ENCODE measurements around the gene ATE1.
"Not testable (repeated sequence)": the region's sequence is repeated elsewhere in the genome, so short reads cannot be mapped to it uniquely, and the experiment has no call there.

Gene ATE1

GRCh38 chr10:121788717-121789116 lies 139.1 kb downstream of the ATE1 start:
- no peak for DNase-seq (ENCODE audit: low read depth)

- no peak for DNase-seq (ENCODE audit: low read depth)
These were observed 139.7 kb downstream of the ATE1 start for GRCh38 chr10:121788115-121788514.

GRCh38 chr10:121787169-121787568 lies 140.7 kb downstream of the ATE1 start:
- DNase-seq (ENCODE audit: low read depth): no peak

- DNase-seq (ENCODE audit: low read depth): no peak
These were observed 144.0 kb downstream of the ATE1 start for GRCh38 chr10:121783782-121784372.

DNA sequence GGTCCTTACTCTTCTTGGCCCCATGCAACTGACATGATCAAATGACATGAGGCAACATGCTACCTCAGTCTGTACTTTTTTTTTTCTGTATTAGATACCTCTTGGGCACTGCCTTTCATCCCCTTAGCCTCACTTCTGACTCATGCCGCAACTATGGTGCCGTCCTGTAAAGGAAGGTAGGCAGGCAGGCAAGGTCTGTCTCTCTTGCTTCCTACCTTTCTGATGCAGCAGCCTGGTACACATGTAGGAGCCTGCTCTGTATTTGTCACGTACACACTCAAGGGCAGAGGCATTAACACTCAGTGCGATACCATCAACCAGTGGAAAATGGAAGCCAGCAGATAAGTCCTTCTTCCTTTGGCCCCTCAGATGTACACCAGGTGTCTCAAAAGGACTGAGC lies 146.7 kb downstream of the ATE1 start:
- no peak for DNase-seq (ENCODE audit: low read depth)

DNA sequence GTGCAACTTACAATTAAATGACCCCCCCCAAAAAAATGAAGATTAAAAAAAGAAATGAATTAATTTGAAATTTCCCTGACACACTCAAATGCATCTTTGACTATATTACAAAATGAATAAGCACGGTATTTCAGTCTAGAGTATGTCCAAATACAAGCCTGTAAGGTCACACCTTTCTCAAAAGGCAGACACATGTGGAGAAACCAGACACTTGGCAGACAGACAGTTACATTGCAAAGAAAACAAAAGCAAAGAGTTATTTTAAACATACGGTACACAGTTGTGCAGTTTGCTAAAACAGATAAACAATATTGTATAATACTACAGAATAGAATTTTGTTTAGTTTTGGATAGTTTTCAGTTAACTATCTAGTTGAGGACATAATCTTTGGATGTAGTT lies 153.0 kb downstream of the ATE1 start:
- DNase-seq (ENCODE audit: low read depth): no peak

DNA sequence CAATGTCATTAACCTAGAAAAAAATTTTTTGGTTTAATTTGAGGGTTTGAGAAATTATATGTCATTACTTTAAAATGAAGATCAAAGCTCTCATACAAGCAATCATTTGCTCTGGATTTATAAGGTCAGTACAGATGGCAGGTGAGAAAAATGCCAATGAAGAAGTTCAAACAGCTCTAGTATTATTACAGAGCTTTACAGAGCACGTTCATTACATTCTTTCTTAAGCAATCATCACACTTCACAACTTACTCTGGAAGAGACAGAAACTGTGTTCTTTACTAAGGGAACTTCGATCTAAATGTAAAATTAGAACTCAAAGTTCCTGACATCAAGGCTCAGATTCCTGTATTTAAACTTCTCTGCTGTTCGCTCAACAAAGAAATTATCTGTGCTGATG lies 153.4 kb downstream of the ATE1 start:
- DNase-seq (ENCODE audit: low read depth): no peak

- DNase-seq (ENCODE audit: low read depth): no peak
These were observed 154.9 kb downstream of the ATE1 start for GRCh38 chr10:121772884-121773283.

DNA sequence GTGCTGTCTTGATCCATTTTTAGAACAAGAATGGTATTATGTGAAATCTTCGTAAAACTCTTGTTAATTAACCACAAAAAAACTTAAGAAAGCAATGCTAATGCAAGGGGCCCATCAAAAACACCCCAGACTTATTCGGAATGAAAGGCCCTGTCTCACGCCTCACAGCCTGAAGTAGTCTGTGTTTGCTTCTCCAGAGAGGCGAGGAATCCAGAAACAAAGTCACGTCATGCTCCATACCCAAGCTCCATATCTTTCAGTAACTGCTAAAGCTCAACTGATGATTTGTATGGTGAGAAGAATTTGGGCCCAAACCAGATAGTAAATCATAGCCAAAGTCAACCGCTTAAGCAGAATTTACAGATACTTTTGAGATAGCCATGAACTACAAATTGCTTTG lies 155.4 kb downstream of the ATE1 start:
- DNase-seq (ENCODE audit: low read depth): no peak

DNA sequence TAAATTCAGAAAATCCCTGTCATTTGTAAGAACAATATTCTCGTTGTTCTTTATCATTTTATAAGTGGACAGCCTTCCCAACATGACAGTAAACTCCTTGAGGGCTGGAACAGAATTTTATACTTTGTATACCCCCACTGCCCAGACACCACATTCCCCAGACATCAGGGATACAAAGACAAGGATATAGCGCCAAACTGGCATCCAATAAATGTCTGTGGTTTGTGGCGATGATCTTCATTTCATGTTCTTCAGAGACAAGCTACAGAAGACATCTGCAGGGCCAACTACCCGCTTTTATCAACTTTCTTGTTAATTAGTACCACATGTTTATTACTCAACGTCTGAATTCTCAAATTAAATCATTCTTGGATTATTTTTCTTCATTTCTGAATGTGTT lies 155.9 kb downstream of the ATE1 start:
- DNase-seq (ENCODE audit: low read depth): no peak

DNA sequence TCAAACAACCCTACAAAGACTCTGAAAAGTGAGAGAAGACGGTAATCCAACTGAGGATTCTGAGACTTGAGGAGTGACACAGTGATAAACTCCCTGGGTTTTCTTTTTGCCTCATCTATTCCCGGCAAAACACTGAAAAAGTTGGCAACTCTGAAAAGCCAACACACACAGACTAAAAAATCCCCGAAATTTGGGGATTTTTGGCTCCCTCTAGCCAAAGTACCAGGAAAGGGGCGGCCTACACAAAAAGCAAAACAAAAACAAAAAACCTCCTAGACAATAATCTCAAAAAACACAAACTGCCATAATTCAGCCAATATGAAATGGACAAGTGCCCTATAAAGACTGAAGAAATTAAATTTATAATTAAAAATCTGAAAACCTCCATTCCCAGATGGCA lies 161.4 kb downstream of the ATE1 start:
- DNase-seq (ENCODE audit: low read depth): no peak

DNA sequence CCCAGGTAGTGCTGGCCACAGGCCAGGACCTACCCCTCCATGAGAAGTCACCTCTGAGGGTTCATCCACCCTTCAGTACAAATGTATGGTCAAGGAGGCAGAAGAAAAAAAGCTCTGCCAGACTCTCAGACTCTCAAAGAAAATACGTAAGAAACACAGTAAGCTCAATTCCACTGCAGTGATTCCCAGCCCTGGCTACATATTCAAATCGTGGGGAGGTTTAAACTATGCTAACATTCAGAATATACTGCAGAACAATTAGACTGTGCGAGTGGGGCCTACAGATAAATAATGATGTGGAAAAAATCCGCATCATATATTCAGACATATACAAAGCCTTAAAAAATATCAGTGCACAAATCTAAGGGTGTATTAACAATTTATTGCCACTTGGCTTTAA lies 162.6 kb downstream of the ATE1 start:
- no peak for DNase-seq (ENCODE audit: low read depth)

GRCh38 chr10:121764233-121764942 lies 163.4 kb downstream of the ATE1 start:
- no peak for DNase-seq (ENCODE audit: low read depth)

DNA sequence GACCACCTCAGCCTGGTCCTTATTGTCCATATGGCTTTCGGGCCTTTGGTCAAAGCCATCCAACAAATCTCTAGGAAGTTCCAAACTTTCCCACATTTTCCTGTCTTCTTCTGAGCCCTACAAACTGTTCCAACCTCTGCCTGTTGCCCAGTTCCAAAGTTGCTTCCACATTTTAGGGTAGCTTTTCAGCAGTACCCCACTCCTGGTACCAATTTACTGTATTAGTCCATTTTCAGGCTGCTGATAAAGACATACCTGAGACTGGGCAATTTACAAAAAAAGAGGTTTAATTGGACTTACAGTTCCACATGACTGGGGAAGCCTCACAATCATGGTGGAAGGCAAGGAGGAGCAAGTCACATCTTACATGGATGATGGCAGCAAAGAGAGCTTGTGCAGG lies 170.6 kb downstream of the ATE1 start:
- DNase-seq (ENCODE audit: low read depth): not testable (repeated sequence)

DNA sequence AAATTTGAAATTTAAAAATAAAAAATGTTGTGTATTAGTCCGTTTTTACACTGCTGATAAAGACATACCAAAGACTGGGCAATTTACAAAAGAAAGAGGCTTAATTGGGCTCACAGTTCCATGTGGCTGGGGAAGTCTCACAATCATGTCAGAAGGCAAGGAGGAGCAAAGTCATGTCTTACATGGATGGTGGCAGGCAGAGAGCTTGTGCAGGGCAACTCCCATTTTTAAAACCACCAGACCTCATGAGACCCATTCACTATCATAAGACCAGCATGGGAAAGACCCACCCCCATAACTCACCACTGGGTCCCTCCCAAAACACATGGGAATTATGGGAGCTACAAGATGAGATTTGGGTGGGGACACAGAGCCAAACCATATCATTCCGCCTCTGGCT lies 172.3 kb downstream of the ATE1 start:
- not testable (repeated sequence) for DNase-seq (ENCODE audit: low read depth)

GRCh38 chr10:121754666-121755065 lies 173.2 kb downstream of the ATE1 start:
- no peak for DNase-seq (ENCODE audit: low read depth)

GRCh38 chr10:121753726-121754476 lies 173.9 kb downstream of the ATE1 start:
- no peak for DNase-seq (ENCODE audit: low read depth)

GRCh38 chr10:121751191-121751760 lies 176.6 kb downstream of the ATE1 start:
- no peak for DNase-seq (ENCODE audit: low read depth)

DNA sequence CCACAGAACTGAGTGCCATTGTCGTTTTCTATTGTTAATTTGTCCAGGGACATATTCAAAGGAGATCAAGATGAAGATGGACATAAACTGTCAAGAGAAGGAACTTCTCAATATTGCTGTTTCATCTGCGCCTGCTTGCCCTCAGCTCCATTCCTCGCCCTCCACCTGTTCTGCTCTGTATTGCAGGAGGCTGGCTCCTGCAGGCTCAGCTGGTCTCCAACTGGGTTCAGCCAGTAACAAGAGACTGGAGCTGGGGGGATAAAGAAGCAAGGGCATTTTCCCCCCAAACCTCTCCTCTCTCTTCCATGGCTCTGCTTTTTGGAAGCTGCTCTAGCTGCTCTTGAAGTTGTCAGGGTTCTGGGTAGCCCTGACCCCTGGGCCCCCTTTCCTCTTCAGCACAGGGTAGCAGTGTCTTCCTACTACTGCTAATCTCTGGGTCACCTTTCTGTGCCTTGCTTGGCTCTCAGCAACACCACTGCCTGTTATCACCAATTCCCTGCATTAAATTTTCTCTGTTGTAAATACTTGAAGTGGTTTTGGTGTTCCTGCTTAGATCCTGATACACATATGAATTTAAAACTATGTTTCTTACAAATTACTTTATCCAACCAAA lies 180.6 kb downstream of the ATE1 start:
- DNase-seq (ENCODE audit: low read depth): no peak

DNA sequence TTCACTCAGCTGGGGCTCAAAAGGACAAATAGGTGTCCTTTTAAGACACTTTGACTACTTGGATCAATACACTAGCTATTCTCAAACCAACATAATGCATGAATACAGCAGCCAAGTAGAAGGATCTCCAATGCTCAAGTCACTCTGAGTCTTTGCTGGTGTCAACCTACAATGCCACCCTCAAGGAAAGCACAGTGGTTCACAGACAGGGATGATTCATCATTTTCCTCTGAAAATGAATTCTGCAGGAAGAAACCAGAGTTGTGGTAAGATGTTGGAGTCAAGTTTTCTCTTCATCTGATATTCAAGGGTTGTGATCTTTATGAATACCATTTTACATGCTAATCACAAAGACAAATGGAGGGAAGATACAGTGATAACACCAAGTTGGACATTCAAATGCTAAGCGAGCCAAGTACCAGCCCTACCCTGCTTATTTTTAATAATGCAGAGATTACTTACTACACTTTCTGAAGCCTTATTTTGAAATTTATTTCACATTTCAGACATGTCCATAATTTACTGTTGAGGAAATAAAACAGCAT lies 186.5 kb downstream of the ATE1 start:
- no peak for DNase-seq (ENCODE audit: low read depth)

DNA sequence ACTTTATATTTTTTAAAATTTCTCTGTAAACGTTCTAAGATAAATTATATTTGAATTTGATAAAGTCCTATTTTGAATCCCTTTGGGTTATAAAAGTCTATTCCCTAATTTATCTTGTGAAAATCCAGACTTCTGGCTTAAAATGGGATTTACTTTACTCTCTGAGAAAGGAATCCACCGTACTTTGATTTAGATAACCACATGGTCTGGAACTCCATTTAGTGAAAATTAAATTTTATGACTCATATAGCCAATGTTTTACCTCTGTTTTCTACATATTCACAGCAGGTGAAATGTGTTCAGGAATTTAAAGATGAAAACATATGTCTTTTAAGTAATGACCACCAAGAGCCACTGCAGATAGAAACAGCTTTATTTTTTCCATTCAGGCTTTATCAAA lies 187.8 kb downstream of the ATE1 start:
- DNase-seq (ENCODE audit: low read depth): no peak

DNA sequence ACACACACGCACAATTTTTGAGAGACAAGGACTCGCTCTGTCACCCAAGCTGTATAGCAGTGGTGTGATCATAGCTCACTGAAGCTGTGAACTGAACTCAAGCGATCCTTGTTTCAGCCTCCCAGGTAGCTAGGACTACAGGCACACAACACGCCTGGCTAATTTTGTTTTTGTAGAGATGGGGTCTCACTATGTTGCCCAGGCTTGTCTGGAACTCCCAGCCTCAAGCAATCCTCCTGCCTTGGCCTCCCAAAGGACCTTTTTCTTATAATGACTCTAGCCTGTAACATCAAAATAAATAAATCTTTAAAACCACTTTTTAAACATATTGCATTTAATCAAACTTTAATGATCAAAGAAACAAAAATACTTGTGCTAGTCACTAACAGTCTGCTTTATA lies 188.7 kb downstream of the ATE1 start:
- no peak for DNase-seq (ENCODE audit: low read depth)

Measured in CMK (cell line).